PC-3 (cell line): Measurements from ENCODE around the gene PTPN3. TPM values are rescaled to one million over a fixed set of nuclear protein-coding genes. Genes with fewer than 3 reads are reported as not detected.

ENCODE experiments used
- ATAC-seq: fragments of 200-7000 bp; cut with Tn5 transposase; 2 replicates; pipeline ENCODE4 v1.9.1; 2020; ENCODE audit warnings: mild to moderate bottlenecking, moderate library complexity
- BruUV-seq: library from RNA; stranded (reverse); fragments of 400-500 nt; replicated peaks from 2 replicates; lab custom pipeline; 2021; lab: Mats Ljungman, UMichigan
- CTCF ChIA-PET: fragments of 300-600 bp; sonication (Branson Sonifier 250); formaldehyde crosslinking; loops from one replicate; lab custom pipeline; 2022; ENCODE audit warnings: antibody characterized with exemption; lab: Charles Lee
- POLR2A ChIA-PET: fragments of 300-600 bp; sonication (Branson Sonifier 250); formaldehyde crosslinking; loops from one replicate; lab custom pipeline; 2022; ENCODE audit warnings: antibody characterized with exemption; ENCODE audit not compliant: unreplicated experiment; lab: Charles Lee
- DNase-seq: peaks from one replicate; pipeline ENCODE4 v3.0.0-alpha.2; 2015
- H2AFZ ChIP-seq: fragments of 300-600 bp; sonication (generic); 2 replicates; pipeline ENCODE4 v1.6.0; 2016; ENCODE audit warnings: antibody characterized with exemption, low read length
- H3F3A ChIP-seq: fragments of 300-600 bp; sonication (generic); one replicate; pipeline ENCODE4 v1.6.0; 2017; ENCODE audit warnings: antibody characterized with exemption, low read length, control low read depth, mild to moderate bottlenecking; ENCODE audit not compliant: unreplicated experiment
- H3K27ac ChIP-seq: fragments of 300-600 bp; sonication (generic); 2 replicates; pipeline ENCODE4 v1.5.1; 2016; ENCODE audit warnings: mild to moderate bottlenecking, low read length
- H3K27me3 ChIP-seq: fragments of 300-600 bp; sonication (generic); 2 replicates; pipeline ENCODE4 v1.6.1; 2016; ENCODE audit warnings: low read length, mixed read lengths
- H3K36me3 ChIP-seq: fragments of 300-600 bp; sonication (generic); 2 replicates; pipeline ENCODE4 v1.6.1; 2016; ENCODE audit warnings: low read depth, mixed run types, low read length, mixed read lengths
- H3K4me1 ChIP-seq: fragments of 300-600 bp; sonication (generic); 2 replicates; pipeline ENCODE4 v1.5.1; 2016; ENCODE audit warnings: low read length; ENCODE audit not compliant: insufficient read depth
- H3K4me2 ChIP-seq: fragments of 300-600 bp; sonication (generic); 2 replicates; pipeline ENCODE4 v1.6.0; 2016; ENCODE audit warnings: low read length
- H3K4me3 ChIP-seq: fragments of 300-600 bp; sonication (generic); 2 replicates; pipeline ENCODE4 v1.5.1; 2016; ENCODE audit warnings: mild to moderate bottlenecking, low read length, mixed read lengths
- H3K79me2 ChIP-seq: fragments of 300-600 bp; sonication (generic); 2 replicates; pipeline ENCODE4 v1.6.1; 2017; ENCODE audit warnings: low read length, mixed read lengths
- H3K9ac ChIP-seq: fragments of 300-600 bp; sonication (generic); 2 replicates; pipeline ENCODE4 v1.6.0; 2016; ENCODE audit warnings: mild to moderate bottlenecking, low read length
- H3K9me2 ChIP-seq: fragments of 300-600 bp; sonication (generic); replicated peaks from 2 replicates; pipeline ENCODE4 v1.6.1; 2016; ENCODE audit warnings: mixed run types, low read length, mixed read lengths
- H3K9me3 ChIP-seq: fragments of 300-600 bp; sonication (generic); 2 replicates; pipeline ENCODE4 v1.6.1; 2016; ENCODE audit warnings: low read length, mixed read lengths
- H4K20me1 ChIP-seq: fragments of 300-600 bp; sonication (generic); 2 replicates; pipeline ENCODE4 v1.6.1; 2016; ENCODE audit warnings: low read length, mixed read lengths
- CTCF ChIP-seq: fragments of 300-600 bp; sonication (generic); conservative IDR thresholded peaks from 2 replicates; pipeline ENCODE4 v1.5.1; 2017; ENCODE audit warnings: antibody characterized with exemption, low read depth, mild to moderate bottlenecking, low read length
- EZH2 ChIP-seq: fragments of 300-600 bp; sonication (generic); IDR thresholded peaks from one replicate; pipeline ENCODE4 v1.6.1; 2017; ENCODE audit warnings: antibody characterized with exemption, mild to moderate bottlenecking, low read length; ENCODE audit not compliant: unreplicated experiment
- EZH2phosphoT487 ChIP-seq: fragments of 300-600 bp; sonication (generic); IDR thresholded peaks from 2 replicates; pipeline ENCODE4 v1.6.1; 2018; ENCODE audit warnings: mild to moderate bottlenecking, antibody characterized with exemption, low read length, borderline replicate concordance
- intact Hi-C: fragments of 100-400 bp; cut with micrococcal nuclease; formaldehyde crosslinking; loops from 2 replicates; pipeline ENCODE4 v1.9.0; 2023
- total RNA-seq: library from RNA; depleted of rRNA; stranded (reverse); fragments of >200 nt; gene quantifications from 2 replicates; pipeline ENCODE4 v1.2.3, GENCODE V29; 2014

The PTPN3 gene
- total RNA-seq, 1 experiment from 2014 or later, result 8.4 TPM

GRCh38 chr9:109488351-109488750 is 9.8 kb downstream of the PTPN3 start:
- CTCF ChIA-PET, result no interaction called here

GRCh38 chr9:109487247-109487646 is 10.9 kb downstream of the PTPN3 start:
- no peaks in the 10 kb centered on the region for H3K9me2 ChIP-seq
- DNase-seq (no peak), ATAC-seq (no peak)
- H2AFZ ChIP-seq, result no peak overlapping the region
- H3K9ac ChIP-seq, result no peak overlapping the region
- no peaks in the 10 kb centered on the region for H3K36me3 ChIP-seq
- H3K4me2 ChIP-seq, result no peak overlapping the region
- H3K4me1 ChIP-seq, result peaks cover 14% of the 10 kb centered on the region
- BruUV-seq, result no TSS peak
- POLR2A ChIA-PET, result no interaction called here
- H4K20me1 ChIP-seq, result no peaks in the 10 kb centered on the region
- CTCF ChIA-PET, result no interaction called here
- no peak overlapping the region for H3K4me3 ChIP-seq
- peaks cover 72% of the 10 kb centered on the region for H3K79me2 ChIP-seq
- no peak overlapping the region for H3K27ac ChIP-seq
- H3K27me3 ChIP-seq, result no peaks in the 10 kb centered on the region
- no peak for TF ChIP-seq CTCF
- no peak for TF ChIP-seq EZH2phosphoT487
- TF ChIP-seq EZH2, result no peak
- no peaks in the 10 kb centered on the region for H3K9me3 ChIP-seq
- intact Hi-C loops, result no loop called here
- no peaks in the 10 kb centered on the region for H3F3A ChIP-seq

More at GRCh38 chr9:109488351-109488750, 9.8 kb downstream of the PTPN3 start:
- H3F3A ChIP-seq, result no peaks in the 10 kb centered on the region
- peaks cover 8% of the 10 kb centered on the region for H3K4me1 ChIP-seq
- no TSS peak for BruUV-seq
- H3K9me3 ChIP-seq, result no peaks in the 10 kb centered on the region
- no peak for TF ChIP-seq EZH2
- TF ChIP-seq CTCF, result no peak
- ATAC-seq (no peak), DNase-seq (no peak)
- H3K27ac ChIP-seq, result no peak overlapping the region
- H3K79me2 ChIP-seq, result peaks cover 73% of the 10 kb centered on the region
- intact Hi-C loops, result no loop called here
- no peaks in the 10 kb centered on the region for H3K27me3 ChIP-seq
- H3K4me2 ChIP-seq, result no peak overlapping the region
- no peaks in the 10 kb centered on the region for H3K36me3 ChIP-seq
- H3K9ac ChIP-seq, result no peak overlapping the region
- H3K9me2 ChIP-seq, result no peaks in the 10 kb centered on the region
- no peak overlapping the region for H3K4me3 ChIP-seq
- no peaks in the 10 kb centered on the region for H4K20me1 ChIP-seq
- H2AFZ ChIP-seq, result no peak overlapping the region
- POLR2A ChIA-PET, result no interaction called here

- Histone ChIP-seq H3K9me2 (no peaks in the 10 kb centered on the region), H3K4me2 (no peak overlapping the region), H3K36me3 (peaks cover 7% of the 10 kb centered on the region; the same call in 1 of the 2 replicates), H2AFZ (no peak overlapping the region), H3K27me3 (no peaks in the 10 kb centered on the region), H3K79me2 (peaks cover 67% of the 10 kb centered on the region), H3K9me3 (no peaks in the 10 kb centered on the region), H3K27ac (no peak overlapping the region), H3F3A (no peaks in the 10 kb centered on the region), H3K4me3 (no peak overlapping the region), H3K9ac (no peak overlapping the region), H4K20me1 (no peaks in the 10 kb centered on the region), H3K4me1 (peaks cover 16% of the 10 kb centered on the region)
- ChIA-PET CTCF (no interaction called here), POLR2A (no interaction called here)
- peak; percentile 19 for DNase-seq
- intact Hi-C loops, result no loop called here
- TF ChIP-seq CTCF (no peak), EZH2phosphoT487 (no peak), EZH2 (no peak)
- ATAC-seq, result peak; percentile 33; the same call in 1 of the 2 replicates
- BruUV-seq, result no TSS peak
Observed at GRCh38 chr9:109483744-109484429, 14.2 kb downstream of the PTPN3 start.
